ENCODE results near the gene SPINT3. TPM values are rescaled to one million over a fixed set of nuclear protein-coding genes. Genes with fewer than 3 reads are reported as not detected.

SPINT3 gene
- total and polyA plus RNA-seq, 2 of the 8 experiments (the other 6 are each of a cell fraction or from before 2014, with no cell fraction given): not detected

DNA sequence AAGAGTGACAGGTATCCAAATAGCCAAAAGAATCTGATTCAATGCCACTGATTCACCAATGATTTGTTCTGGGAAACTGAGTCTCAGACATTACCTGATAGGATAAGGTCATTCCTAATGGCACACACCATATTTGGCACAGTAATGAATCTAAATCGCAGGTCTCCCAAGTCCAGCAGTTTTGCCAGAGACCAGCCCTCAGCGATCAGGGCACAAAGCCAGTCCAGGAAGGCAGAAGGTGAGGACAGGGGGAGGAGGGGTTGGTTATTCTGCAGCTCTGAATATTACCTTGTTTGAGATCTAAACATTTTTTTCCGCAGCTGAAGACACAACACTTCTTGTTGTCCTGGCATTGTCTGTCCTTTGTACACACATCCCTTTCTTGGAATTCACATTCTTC is 29.9 kb upstream of the SPINT3 start (continued):
- no peak for TF ChIP-seq SIRT6 (IDR thresholded peaks at IDR 0.05; ENCODE audit: low read length)
